HepG2 (cell line): ENCODE results near the gene OR7D2. TPM values are rescaled to one million over a fixed set of nuclear protein-coding genes. Genes with fewer than 3 reads are reported as not detected.
A peak's percentile ranks its signal among the peaks of the same experiment; 100 is the strongest.

Source experiments
- FIP1L1 ChIP-seq: fragments of 200-400 bp; formaldehyde crosslinking; IDR thresholded peaks from 2 replicates; pipeline ENCODE4 v1.6.1; 2018; ENCODE audit warnings: low read depth, mild to moderate bottlenecking, low read length, moderate library complexity, borderline replicate concordance; ENCODE audit not compliant: insufficient read depth
- FOSL2 ChIP-seq: sonication (generic); formaldehyde crosslinking; IDR thresholded peaks from 2 replicates; pipeline ENCODE4 v1.4.0; 2020; ENCODE audit warnings: missing genetic modification reagents
- JARID2 ChIP-seq: sonication (generic); formaldehyde crosslinking; IDR thresholded peaks from 2 replicates; pipeline ENCODE4 v1.8.1; 2023; ENCODE audit warnings: missing genetic modification reagents, inconsistent platforms; ENCODE audit not compliant: insufficient replicate concordance
- JUND ChIP-seq: sonication (generic); formaldehyde crosslinking; IDR thresholded peaks from 2 replicates; pipeline ENCODE4 v1.8.0; 2022; ENCODE audit warnings: mild to moderate bottlenecking, missing genetic modification reagents
- MED1 ChIP-seq: sonication (generic); formaldehyde crosslinking; IDR thresholded peaks from 2 replicates; pipeline ENCODE4 v1.4.0; 2020; ENCODE audit warnings: missing genetic modification reagents
- MED13 ChIP-seq: sonication (generic); formaldehyde crosslinking; IDR thresholded peaks from 2 replicates; pipeline ENCODE4 v1.5.0; 2020; ENCODE audit warnings: missing genetic modification reagents
- SSRP1 ChIP-seq: IDR thresholded peaks from 2 replicates; pipeline ENCODE4 v1.6.1; 2016; ENCODE audit warnings: control low read depth
- TRIM24 ChIP-seq: sonication (generic); formaldehyde crosslinking; IDR thresholded peaks from 2 replicates; pipeline ENCODE4 v1.8.0; 2022; ENCODE audit warnings: mild to moderate bottlenecking, missing genetic modification reagents
- XRCC5 ChIP-seq: fragments of 200-400 bp; formaldehyde crosslinking; optimal IDR thresholded peaks from 2 replicates; pipeline ENCODE3; 2017; ENCODE audit warnings: mild to moderate bottlenecking, low read length
- ZBTB37 ChIP-seq: sonication (generic); formaldehyde crosslinking; IDR thresholded peaks from 2 replicates; pipeline ENCODE4 v1.4.0; 2020; ENCODE audit warnings: mild to moderate bottlenecking, missing genetic modification reagents
- ZBTB7A ChIP-seq: sonication (generic); formaldehyde crosslinking; IDR thresholded peaks from 2 replicates; pipeline ENCODE4 v1.8.0; 2022; ENCODE audit warnings: mild to moderate bottlenecking, missing genetic modification reagents
- ZFP36 ChIP-seq: fragments of 150-350 bp; IDR thresholded peaks from 2 replicates; pipeline ENCODE4 v1.6.1; 2018; ENCODE audit warnings: borderline replicate concordance, low read length, low read depth; ENCODE audit not compliant: partially characterized antibody
- ZNF224 ChIP-seq: sonication (generic); formaldehyde crosslinking; IDR thresholded peaks from 2 replicates; pipeline ENCODE4 v1.5.0; 2020; ENCODE audit warnings: mild to moderate bottlenecking, missing genetic modification reagents
- ZNF333 ChIP-seq: sonication (generic); formaldehyde crosslinking; IDR thresholded peaks from 2 replicates; pipeline ENCODE4 v1.4.0; 2020; ENCODE audit warnings: mild to moderate bottlenecking, missing genetic modification reagents, borderline replicate concordance
- ZNF598 ChIP-seq: sonication (generic); formaldehyde crosslinking; IDR thresholded peaks from 2 replicates; pipeline ENCODE4 v1.5.1; 2020; ENCODE audit warnings: mild to moderate bottlenecking, missing genetic modification reagents, borderline replicate concordance
- ZNF780A ChIP-seq: sonication (generic); formaldehyde crosslinking; IDR thresholded peaks from 2 replicates; pipeline ENCODE4 v1.8.0; 2022; ENCODE audit warnings: mild to moderate bottlenecking, missing genetic modification reagents, moderate library complexity
- ZSCAN30 ChIP-seq: sonication (generic); formaldehyde crosslinking; IDR thresholded peaks from 2 replicates; pipeline ENCODE4 v1.5.0; 2020; ENCODE audit warnings: mild to moderate bottlenecking, missing genetic modification reagents
- polyA plus RNA-seq, 8 experiments: library from polyadenylated mRNA; depleted of rRNA in 3 of 8; stranded (reverse) in 7 of 8; unstranded in 1 of 8; fragments of >200 nt; fragmentation: Illumina TruSeq in 4 of 8; extraction: Trizol in 4 of 8; gene quantifications; 2 replicates each; pipeline versions ENCODE4 v1.2.1 to v1.2.3, GENCODE V29; 2011 to 2016; ENCODE audit warnings: low read depth in 4 of 8, missing spikeins in 1 of 8, mixed read lengths in 1 of 8; ENCODE audit not compliant: insufficient read depth in 1 of 8
- total RNA-seq, 5 experiments: library from RNA; depleted of rRNA; stranded (reverse); fragments of >200 nt; fragmentation: Illumina TruSeq; extraction: Trizol; gene quantifications; 2 replicates each; pipeline ENCODE4 v1.2.3, GENCODE V29; 2016; ENCODE audit warnings: low read depth in 1 of 5
- TF ChIP-seq, protein P1 (sequence below): IDR thresholded peaks from 2 replicates; pipeline ENCODE4 v1.6.1; 2012; ENCODE audit warnings: inconsistent platforms
- TF ChIP-seq, protein P2 (sequence below): sonication (generic); formaldehyde crosslinking; IDR thresholded peaks from 2 replicates; pipeline ENCODE4 v1.4.0; 2020; ENCODE audit warnings: mild to moderate bottlenecking, missing genetic modification reagents, borderline replicate concordance
- TF ChIP-seq, protein P3 (sequence below): sonication (generic); formaldehyde crosslinking; IDR thresholded peaks from 2 replicates; pipeline ENCODE4 v1.5.1; 2020; ENCODE audit warnings: missing genetic modification reagents, mild to moderate bottlenecking, borderline replicate concordance

OR7D2 gene
- total and polyA plus RNA-seq, 2 of the 13 experiments (the other 11 are each of a cell fraction or from before 2014, with no cell fraction given): 0.07 TPM; not detected in 1

- TF ChIP-seq ZBTB37 (CRISPR knock-in tag): 0 out of 2 replicates have a peak, but pooled peaks have one; percentile 35
- TF ChIP-seq ZNF598 (CRISPR knock-in tag): peak; percentile 74; the same call in 1 of the 2 replicates
- no peak for TF ChIP-seq JARID2
- no peak for TF ChIP-seq ZFP36
- TF ChIP-seq, protein P1, sequence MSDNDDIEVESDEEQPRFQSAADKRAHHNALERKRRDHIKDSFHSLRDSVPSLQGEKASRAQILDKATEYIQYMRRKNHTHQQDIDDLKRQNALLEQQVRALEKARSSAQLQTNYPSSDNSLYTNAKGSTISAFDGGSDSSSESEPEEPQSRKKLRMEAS: peak; percentile 79
- TF ChIP-seq TRIM24 (CRISPR knock-in tag): no peak
- 0 out of 2 replicates have a peak, but pooled peaks have one; percentile 65 for TF ChIP-seq SSRP1 (CRISPR knock-in tag)
- TF ChIP-seq ZNF333 (CRISPR knock-in tag): 0 out of 2 replicates have a peak, but pooled peaks have one; percentile 64
- no peak for TF ChIP-seq FOSL2 (CRISPR knock-in tag)
- no peak for TF ChIP-seq ZNF780A (CRISPR knock-in tag)
- TF ChIP-seq, protein P2, sequence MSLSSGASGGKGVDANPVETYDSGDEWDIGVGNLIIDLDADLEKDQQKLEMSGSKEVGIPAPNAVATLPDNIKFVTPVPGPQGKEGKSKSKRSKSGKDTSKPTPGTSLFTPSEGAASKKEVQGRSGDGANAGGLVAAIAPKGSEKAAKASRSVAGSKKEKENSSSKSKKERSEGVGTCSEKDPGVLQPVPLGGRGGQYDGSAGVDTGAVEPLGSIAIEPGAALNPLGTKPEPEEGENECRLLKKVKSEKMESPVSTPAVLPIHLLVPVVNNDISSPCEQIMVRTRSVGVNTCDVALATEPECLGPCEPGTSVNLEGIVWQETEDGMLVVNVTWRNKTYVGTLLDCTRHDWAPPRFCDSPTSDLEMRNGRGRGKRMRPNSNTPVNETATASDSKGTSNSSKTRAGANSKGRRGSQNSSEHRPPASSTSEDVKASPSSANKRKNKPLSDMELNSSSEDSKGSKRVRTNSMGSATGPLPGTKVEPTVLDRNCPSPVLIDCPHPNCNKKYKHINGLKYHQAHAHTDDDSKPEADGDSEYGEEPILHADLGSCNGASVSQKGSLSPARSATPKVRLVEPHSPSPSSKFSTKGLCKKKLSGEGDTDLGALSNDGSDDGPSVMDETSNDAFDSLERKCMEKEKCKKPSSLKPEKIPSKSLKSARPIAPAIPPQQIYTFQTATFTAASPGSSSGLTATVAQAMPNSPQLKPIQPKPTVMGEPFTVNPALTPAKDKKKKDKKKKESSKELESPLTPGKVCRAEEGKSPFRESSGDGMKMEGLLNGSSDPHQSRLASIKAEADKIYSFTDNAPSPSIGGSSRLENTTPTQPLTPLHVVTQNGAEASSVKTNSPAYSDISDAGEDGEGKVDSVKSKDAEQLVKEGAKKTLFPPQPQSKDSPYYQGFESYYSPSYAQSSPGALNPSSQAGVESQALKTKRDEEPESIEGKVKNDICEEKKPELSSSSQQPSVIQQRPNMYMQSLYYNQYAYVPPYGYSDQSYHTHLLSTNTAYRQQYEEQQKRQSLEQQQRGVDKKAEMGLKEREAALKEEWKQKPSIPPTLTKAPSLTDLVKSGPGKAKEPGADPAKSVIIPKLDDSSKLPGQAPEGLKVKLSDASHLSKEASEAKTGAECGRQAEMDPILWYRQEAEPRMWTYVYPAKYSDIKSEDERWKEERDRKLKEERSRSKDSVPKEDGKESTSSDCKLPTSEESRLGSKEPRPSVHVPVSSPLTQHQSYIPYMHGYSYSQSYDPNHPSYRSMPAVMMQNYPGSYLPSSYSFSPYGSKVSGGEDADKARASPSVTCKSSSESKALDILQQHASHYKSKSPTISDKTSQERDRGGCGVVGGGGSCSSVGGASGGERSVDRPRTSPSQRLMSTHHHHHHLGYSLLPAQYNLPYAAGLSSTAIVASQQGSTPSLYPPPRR: no peak
- TF ChIP-seq FIP1L1: no peak
- 0 out of 2 replicates have a peak, but pooled peaks have one; percentile 35 for TF ChIP-seq MED13 (CRISPR knock-in tag)
- peak; percentile 47 for TF ChIP-seq XRCC5
- TF ChIP-seq JUND (CRISPR knock-in tag): no peak
- TF ChIP-seq ZNF224 (CRISPR knock-in tag): no peak
- TF ChIP-seq MED1 (CRISPR knock-in tag): peak; percentile 38; the same call in 1 of the 2 replicates
- TF ChIP-seq ZSCAN30 (CRISPR knock-in tag): 0 out of 2 replicates have a peak, but pooled peaks have one; percentile 41
- no peak for TF ChIP-seq ZBTB7A (CRISPR knock-in tag)
- TF ChIP-seq, protein P3, sequence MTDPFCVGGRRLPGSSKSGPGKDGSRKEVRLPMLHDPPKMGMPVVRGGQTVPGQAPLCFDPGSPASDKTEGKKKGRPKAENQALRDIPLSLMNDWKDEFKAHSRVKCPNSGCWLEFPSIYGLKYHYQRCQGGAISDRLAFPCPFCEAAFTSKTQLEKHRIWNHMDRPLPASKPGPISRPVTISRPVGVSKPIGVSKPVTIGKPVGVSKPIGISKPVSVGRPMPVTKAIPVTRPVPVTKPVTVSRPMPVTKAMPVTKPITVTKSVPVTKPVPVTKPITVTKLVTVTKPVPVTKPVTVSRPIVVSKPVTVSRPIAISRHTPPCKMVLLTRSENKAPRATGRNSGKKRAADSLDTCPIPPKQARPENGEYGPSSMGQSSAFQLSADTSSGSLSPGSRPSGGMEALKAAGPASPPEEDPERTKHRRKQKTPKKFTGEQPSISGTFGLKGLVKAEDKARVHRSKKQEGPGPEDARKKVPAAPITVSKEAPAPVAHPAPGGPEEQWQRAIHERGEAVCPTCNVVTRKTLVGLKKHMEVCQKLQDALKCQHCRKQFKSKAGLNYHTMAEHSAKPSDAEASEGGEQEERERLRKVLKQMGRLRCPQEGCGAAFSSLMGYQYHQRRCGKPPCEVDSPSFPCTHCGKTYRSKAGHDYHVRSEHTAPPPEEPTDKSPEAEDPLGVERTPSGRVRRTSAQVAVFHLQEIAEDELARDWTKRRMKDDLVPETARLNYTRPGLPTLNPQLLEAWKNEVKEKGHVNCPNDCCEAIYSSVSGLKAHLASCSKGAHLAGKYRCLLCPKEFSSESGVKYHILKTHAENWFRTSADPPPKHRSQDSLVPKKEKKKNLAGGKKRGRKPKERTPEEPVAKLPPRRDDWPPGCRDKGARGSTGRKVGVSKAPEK (CRISPR knock-in tag): no peak
Measured at GRCh38 chr19:9140159-9140874, 38.5 kb upstream of the OR7D2 start, which contains the start of gene ZNF317 (continued).
